ENCODE results near the gene ZNF134. TPM values are rescaled to one million over a fixed set of nuclear protein-coding genes. Genes with fewer than 3 reads are reported as not detected.

Gene ZNF134
- total and polyA plus RNA-seq, 8 donors = 2.3 to 9.8 (median 5.8) TPM

GRCh38 chr19:57648331-57649003 lies 34.4 kb downstream of the ZNF134 start:
- no peaks in the 10 kb centered on the region for H3K27me3 ChIP-seq
- no peaks in the 10 kb centered on the region for H3K36me3 ChIP-seq
- TF ChIP-seq, protein P1, sequence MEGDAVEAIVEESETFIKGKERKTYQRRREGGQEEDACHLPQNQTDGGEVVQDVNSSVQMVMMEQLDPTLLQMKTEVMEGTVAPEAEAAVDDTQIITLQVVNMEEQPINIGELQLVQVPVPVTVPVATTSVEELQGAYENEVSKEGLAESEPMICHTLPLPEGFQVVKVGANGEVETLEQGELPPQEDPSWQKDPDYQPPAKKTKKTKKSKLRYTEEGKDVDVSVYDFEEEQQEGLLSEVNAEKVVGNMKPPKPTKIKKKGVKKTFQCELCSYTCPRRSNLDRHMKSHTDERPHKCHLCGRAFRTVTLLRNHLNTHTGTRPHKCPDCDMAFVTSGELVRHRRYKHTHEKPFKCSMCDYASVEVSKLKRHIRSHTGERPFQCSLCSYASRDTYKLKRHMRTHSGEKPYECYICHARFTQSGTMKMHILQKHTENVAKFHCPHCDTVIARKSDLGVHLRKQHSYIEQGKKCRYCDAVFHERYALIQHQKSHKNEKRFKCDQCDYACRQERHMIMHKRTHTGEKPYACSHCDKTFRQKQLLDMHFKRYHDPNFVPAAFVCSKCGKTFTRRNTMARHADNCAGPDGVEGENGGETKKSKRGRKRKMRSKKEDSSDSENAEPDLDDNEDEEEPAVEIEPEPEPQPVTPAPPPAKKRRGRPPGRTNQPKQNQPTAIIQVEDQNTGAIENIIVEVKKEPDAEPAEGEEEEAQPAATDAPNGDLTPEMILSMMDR (IDR thresholded peaks at IDR 0.05) = no peak
- no peak overlapping the region for H3K4me3 ChIP-seq
- DNase-seq (no peak), FAIRE-seq (no peak), ATAC-seq (no peak)
- no peak overlapping the region for H3K27ac ChIP-seq
- intact Hi-C loops (cut with DNase I) = no loop called here
- H3K4me1 ChIP-seq = no peaks in the 10 kb centered on the region
- H3K9me3 ChIP-seq = no peaks in the 10 kb centered on the region
- WGBS, 2 donors = 48 to 50% methylated on average over 6 of the region's 6 CpGs

- Histone ChIP-seq H3K4me3 (no peak overlapping the region), H3K4me1 (no peaks in the 10 kb centered on the region), H3K27ac (no peak overlapping the region), H3K9me3 (no peaks in the 10 kb centered on the region), H3K27me3 (no peaks in the 10 kb centered on the region), H3K36me3 (no peaks in the 10 kb centered on the region)
- ATAC-seq (no peak), FAIRE-seq (no peak), DNase-seq (no peak)
- WGBS, 2 donors = 20 to 27% methylated on average over 6 of the region's 6 CpGs
- intact Hi-C loops (cut with DNase I) = no loop called here
- TF ChIP-seq, protein P1 (IDR thresholded peaks at IDR 0.05) = no peak
These were observed 37.6 kb downstream of the ZNF134 start for GRCh38 chr19:57651654-57651996.

GRCh38 chr19:57653689-57654088 lies 39.6 kb downstream of the ZNF134 start:
- Histone ChIP-seq H3K27ac (no peak overlapping the region), H3K4me3 (no peak overlapping the region), H3K4me1 (no peaks in the 10 kb centered on the region), H3K27me3 (no peaks in the 10 kb centered on the region), H3K9me3 (no peaks in the 10 kb centered on the region), H3K36me3 (no peaks in the 10 kb centered on the region)
- DNase-seq (no peak), FAIRE-seq (no peak), ATAC-seq (no peak)
- intact Hi-C loops (cut with DNase I) = no loop called here
- WGBS, 2 donors = 56 to 83% methylated on average over 2 of the region's 2 CpGs
- TF ChIP-seq, protein P1 (IDR thresholded peaks at IDR 0.05) = no peak

DNA sequence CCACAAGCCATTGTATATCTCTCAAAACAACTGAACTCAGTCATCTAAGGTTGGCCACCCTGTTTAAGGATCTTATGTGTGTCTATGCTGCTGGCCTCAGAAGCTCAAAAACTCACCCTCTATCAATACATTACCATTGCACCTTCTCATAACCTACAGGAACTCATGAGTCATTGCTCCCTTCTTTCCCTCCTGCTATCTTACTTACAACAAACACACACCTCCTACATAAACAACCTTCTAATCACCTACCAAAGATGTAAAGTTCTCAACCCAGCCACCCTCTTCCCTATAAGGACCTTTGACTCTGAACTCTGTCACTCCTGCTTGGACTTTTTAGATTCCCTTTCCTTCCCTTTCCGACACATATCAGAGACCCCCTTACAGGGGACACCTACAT lies 41.4 kb downstream of the ZNF134 start:
- WGBS, 2 donors = 76 to 84% methylated on average over 1 of the region's 1 CpG
- FAIRE-seq = no peak

GRCh38 chr19:57656346-57656745 lies 42.3 kb downstream of the ZNF134 start:
- 45 to 79% methylated on average over 1 of the region's 1 CpG for WGBS, 2 donors
- no peak for ATAC-seq
- intact Hi-C loops (cut with DNase I) = no loop called here
- Histone ChIP-seq H3K4me1 (no peaks in the 10 kb centered on the region), H3K27me3 (no peaks in the 10 kb centered on the region), H3K27ac (no peak overlapping the region), H3K36me3 (no peaks in the 10 kb centered on the region), H3K4me3 (no peak overlapping the region), H3K9me3 (no peaks in the 10 kb centered on the region)
- TF ChIP-seq, protein P1 (IDR thresholded peaks at IDR 0.05) = no peak
- FAIRE-seq = no peak
- DNase-seq = no peak

More for the DNA sequence above, 41.4 kb downstream of the ZNF134 start:
- Histone ChIP-seq H3K27ac (no peak overlapping the region), H3K4me1 (no peaks in the 10 kb centered on the region), H3K9me3 (no peaks in the 10 kb centered on the region), H3K27me3 (no peaks in the 10 kb centered on the region), H3K4me3 (no peak overlapping the region), H3K36me3 (no peaks in the 10 kb centered on the region)
- ATAC-seq = peak in 1 of 4 donors; percentile 53
- intact Hi-C loops (cut with DNase I) = no loop called here
- no peak for DNase-seq
- TF ChIP-seq, protein P1 (IDR thresholded peaks at IDR 0.05) = no peak

All from pancreas (tissue), 10 donors.